ENCODE measurements around the gene SGPP2. TPM values are rescaled to one million over a fixed set of nuclear protein-coding genes. Genes with fewer than 3 reads are reported as not detected.

The SGPP2 gene
- total RNA-seq, 1 donor from 2014 or later = 38.1 TPM

DNA sequence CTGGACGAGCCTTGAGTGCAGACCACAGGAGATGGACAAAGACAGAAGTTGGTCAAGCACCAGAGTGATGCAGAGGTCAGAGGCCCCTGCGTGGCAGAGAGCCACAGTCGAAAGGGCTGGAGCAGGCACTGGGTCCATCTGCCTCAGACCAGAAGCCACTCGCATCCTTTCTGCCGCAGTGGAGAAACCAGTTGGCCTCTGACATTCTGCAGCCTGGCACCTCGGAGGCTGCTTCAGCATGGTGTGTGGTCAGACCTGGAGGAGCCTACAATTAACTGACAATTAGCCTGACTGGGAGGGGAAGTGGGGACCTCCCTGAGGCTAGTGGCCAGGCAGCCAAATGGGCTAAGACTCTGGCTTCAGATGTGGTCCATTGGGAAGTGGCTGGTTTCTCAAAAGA lies 111.1 kb downstream of the SGPP2 start:
- H3K36me3 ChIP-seq = no peaks in the 10 kb centered on the region

GRCh38 chr2:222538535-222538934 lies 114.2 kb downstream of the SGPP2 start:
- H3K4me3 ChIP-seq = no peak overlapping the region
- no peaks in the 10 kb centered on the region for H3K36me3 ChIP-seq
- no peaks in the 10 kb centered on the region for H3K9me3 ChIP-seq
- no peak for TF ChIP-seq CTCF (IDR thresholded peaks at IDR 0.05)
- no peak overlapping the region for H3K27ac ChIP-seq
- DNase-seq = no peak
- H3K4me1 ChIP-seq = no peaks in the 10 kb centered on the region
- no peak for ATAC-seq
- intact Hi-C loops (cut with DNase I) = no loop called here
- no peaks in the 10 kb centered on the region for H3K27me3 ChIP-seq

More for the DNA sequence above, 111.1 kb downstream of the SGPP2 start:
- intact Hi-C loops (cut with DNase I) = no loop called here
- Histone ChIP-seq H3K27ac (no peak overlapping the region), H3K4me1 (no peaks in the 10 kb centered on the region), H3K9me3 (no peaks in the 10 kb centered on the region), H3K27me3 (no peaks in the 10 kb centered on the region), H3K4me3 (no peak overlapping the region)
- DNase-seq (no peak), ATAC-seq (no peak)
- TF ChIP-seq CTCF (IDR thresholded peaks at IDR 0.05) = no peak

DNA sequence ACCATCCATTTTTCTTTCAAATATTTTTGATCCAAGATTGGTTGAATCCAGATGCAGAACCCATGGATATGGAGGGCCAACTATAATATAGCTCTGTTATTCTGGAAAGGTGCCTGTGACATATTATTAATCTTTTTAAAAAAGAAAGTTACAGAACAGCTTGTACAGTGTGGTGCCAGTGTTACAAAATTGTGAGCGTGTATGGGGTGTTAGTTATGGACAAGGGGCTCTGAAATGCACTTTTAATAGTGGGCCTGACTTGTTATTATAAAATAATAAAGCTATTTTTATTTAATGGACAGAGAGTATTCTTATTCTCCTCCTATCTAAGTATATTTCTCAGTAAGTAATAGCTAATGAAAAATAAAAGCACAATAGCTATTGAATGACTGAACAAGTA lies 120.3 kb downstream of the SGPP2 start:
- H3K27ac ChIP-seq = no peak overlapping the region
- ATAC-seq (no peak), DNase-seq (no peak)
- no peak for TF ChIP-seq CTCF (IDR thresholded peaks at IDR 0.05)
- no peaks in the 10 kb centered on the region for H3K36me3 ChIP-seq
- no peaks in the 10 kb centered on the region for H3K4me1 ChIP-seq
- H3K27me3 ChIP-seq = no peaks in the 10 kb centered on the region
- H3K4me3 ChIP-seq = no peak overlapping the region
- intact Hi-C loops (cut with DNase I) = no loop called here
- H3K9me3 ChIP-seq = no peaks in the 10 kb centered on the region

- DNase-seq (no peak), ATAC-seq (no peak)
- no peaks in the 10 kb centered on the region for H3K36me3 ChIP-seq
- intact Hi-C loops (cut with DNase I) = no loop called here
- no peak overlapping the region for H3K27ac ChIP-seq
- TF ChIP-seq CTCF (IDR thresholded peaks at IDR 0.05) = no peak
- no peaks in the 10 kb centered on the region for H3K9me3 ChIP-seq
- no peaks in the 10 kb centered on the region for H3K27me3 ChIP-seq
- no peaks in the 10 kb centered on the region for H3K4me1 ChIP-seq
- no peak overlapping the region for H3K4me3 ChIP-seq
Observed at GRCh38 chr2:222545823-222546795, 121.8 kb downstream of the SGPP2 start.

- DNase-seq = no peak
- H3K27me3 ChIP-seq = no peaks in the 10 kb centered on the region
- H3K27ac ChIP-seq = no peak overlapping the region
- H3K4me3 ChIP-seq = no peak overlapping the region
- TF ChIP-seq CTCF (IDR thresholded peaks at IDR 0.05) = no peak
- H3K4me1 ChIP-seq = no peaks in the 10 kb centered on the region
- H3K9me3 ChIP-seq = no peaks in the 10 kb centered on the region
- intact Hi-C loops (cut with DNase I) = no loop called here
- no peaks in the 10 kb centered on the region for H3K36me3 ChIP-seq
- no peak for ATAC-seq
Observed at GRCh38 chr2:222547083-222547482, 122.7 kb downstream of the SGPP2 start.

All from upper lobe of right lung (tissue), 1 donor.